Measurements from ENCODE around the gene GUK1.
"Not testable (repeated sequence)": the region's sequence is repeated elsewhere in the genome, so short reads cannot be mapped to it uniquely, and the experiment has no call there.

GUK1 gene

GRCh38 chr1:228109962-228110488, 30.1 kb upstream of the GUK1 start:
- no peak for DNase-seq (ENCODE audit: low spot score)
- TF ChIP-seq, protein P1, sequence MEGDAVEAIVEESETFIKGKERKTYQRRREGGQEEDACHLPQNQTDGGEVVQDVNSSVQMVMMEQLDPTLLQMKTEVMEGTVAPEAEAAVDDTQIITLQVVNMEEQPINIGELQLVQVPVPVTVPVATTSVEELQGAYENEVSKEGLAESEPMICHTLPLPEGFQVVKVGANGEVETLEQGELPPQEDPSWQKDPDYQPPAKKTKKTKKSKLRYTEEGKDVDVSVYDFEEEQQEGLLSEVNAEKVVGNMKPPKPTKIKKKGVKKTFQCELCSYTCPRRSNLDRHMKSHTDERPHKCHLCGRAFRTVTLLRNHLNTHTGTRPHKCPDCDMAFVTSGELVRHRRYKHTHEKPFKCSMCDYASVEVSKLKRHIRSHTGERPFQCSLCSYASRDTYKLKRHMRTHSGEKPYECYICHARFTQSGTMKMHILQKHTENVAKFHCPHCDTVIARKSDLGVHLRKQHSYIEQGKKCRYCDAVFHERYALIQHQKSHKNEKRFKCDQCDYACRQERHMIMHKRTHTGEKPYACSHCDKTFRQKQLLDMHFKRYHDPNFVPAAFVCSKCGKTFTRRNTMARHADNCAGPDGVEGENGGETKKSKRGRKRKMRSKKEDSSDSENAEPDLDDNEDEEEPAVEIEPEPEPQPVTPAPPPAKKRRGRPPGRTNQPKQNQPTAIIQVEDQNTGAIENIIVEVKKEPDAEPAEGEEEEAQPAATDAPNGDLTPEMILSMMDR (IDR thresholded peaks at IDR 0.05; ENCODE audit: extremely low read depth, missing control alignments): no peak

GRCh38 chr1:228110556-228110955, 29.5 kb upstream of the GUK1 start:
- TF ChIP-seq, protein P1 (IDR thresholded peaks at IDR 0.05; ENCODE audit: extremely low read depth, missing control alignments): no peak
- DNase-seq (ENCODE audit: low spot score): no peak

DNA sequence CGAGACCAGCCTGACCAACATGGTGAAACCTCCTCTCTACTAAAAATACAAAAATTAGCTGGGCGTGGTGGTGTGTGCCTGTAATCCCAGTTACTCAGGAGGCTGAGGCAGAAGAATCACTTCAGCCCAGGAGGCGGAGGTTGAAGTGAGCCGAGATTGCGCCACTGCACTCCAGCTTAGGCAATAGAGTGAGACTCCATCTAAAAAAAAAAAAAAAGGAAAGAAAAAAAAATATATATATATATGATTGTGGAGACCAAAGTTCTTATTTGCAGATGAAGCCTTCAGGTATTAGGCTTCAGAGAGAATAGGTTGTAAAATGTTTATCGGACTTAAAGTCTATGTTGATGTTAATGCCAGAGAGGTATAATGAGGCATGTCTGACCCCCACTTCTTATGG, 28.8 kb upstream of the GUK1 start:
- DNase-seq (ENCODE audit: low spot score): not testable (repeated sequence)

- TF ChIP-seq, protein P1 (IDR thresholded peaks at IDR 0.05; ENCODE audit: extremely low read depth, missing control alignments): no peak
- no peak for DNase-seq (ENCODE audit: low spot score)
Observed at GRCh38 chr1:228112167-228112566, 27.9 kb upstream of the GUK1 start.

- TF ChIP-seq, protein P1 (IDR thresholded peaks at IDR 0.05; ENCODE audit: extremely low read depth, missing control alignments): no peak
- DNase-seq (ENCODE audit: low spot score): no peak
Observed at GRCh38 chr1:228112617-228113016, 27.5 kb upstream of the GUK1 start.

- TF ChIP-seq, protein P1 (IDR thresholded peaks at IDR 0.05; ENCODE audit: extremely low read depth, missing control alignments): no peak
- no peak for DNase-seq (ENCODE audit: low spot score)
Observed at GRCh38 chr1:228114827-228115226, 25.3 kb upstream of the GUK1 start.

- no peak for DNase-seq (ENCODE audit: low spot score)
- TF ChIP-seq, protein P1 (IDR thresholded peaks at IDR 0.05; ENCODE audit: extremely low read depth, missing control alignments): no peak
Observed at GRCh38 chr1:228117335-228117734, 22.7 kb upstream of the GUK1 start.

- TF ChIP-seq, protein P1 (IDR thresholded peaks at IDR 0.05; ENCODE audit: extremely low read depth, missing control alignments): no peak
- DNase-seq (ENCODE audit: low spot score): no peak
Observed at GRCh38 chr1:228118040-228118439, 22.0 kb upstream of the GUK1 start.

Measured in GM20000 (cell line).